PC-9 (cell line): ENCODE results near the gene BHLHE40.

Experiments
- CTCF ChIP-seq: fragments of 200-600 bp; sonication (generic); conservative IDR thresholded peaks from 2 replicates; pipeline ENCODE4 v1.6.1; 2017; ENCODE audit warnings: mixed run types, antibody characterized with exemption, mild to moderate bottlenecking, moderate library complexity
- EZH2 ChIP-seq: fragments of 200-600 bp; sonication (generic); IDR thresholded peaks from 2 replicates; pipeline ENCODE4 v1.8.0; 2017; ENCODE audit warnings: antibody characterized with exemption, low read depth

DNA sequence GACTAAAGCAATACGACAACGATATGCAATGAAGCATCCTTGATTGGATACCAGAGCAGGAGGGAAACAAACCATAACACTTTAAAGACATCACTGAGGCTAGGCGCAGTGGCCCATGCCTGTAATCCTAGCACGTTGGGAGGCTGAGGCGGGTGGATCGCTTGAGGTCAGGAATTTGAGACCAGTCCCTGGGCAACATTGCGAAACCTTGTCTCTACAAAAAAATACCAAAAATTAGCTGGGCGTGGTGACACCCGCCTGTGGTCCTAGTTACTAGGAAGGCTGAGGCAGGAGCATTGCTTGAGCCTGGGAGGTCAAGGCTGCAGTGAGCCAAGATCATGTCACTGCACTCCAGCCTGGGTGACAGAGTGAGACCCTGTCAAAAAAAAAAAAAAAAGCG lies 33.9 kb upstream of the BHLHE40 start:
- TF ChIP-seq CTCF (no peak), EZH2 (no peak)
